Endodermal cell (in vitro differentiated cells): ENCODE data around the gene TMEM116. TPM values are rescaled to one million over a fixed set of nuclear protein-coding genes. Genes with fewer than 3 reads are reported as not detected.
"Not testable (repeated sequence)": the region's sequence is repeated elsewhere in the genome, so short reads cannot be mapped to it uniquely, and the experiment has no call there.

ENCODE experiments used
- DNase-seq: peaks from one replicate; pipeline ENCODE4 v3.0.0-alpha.2; 2017
- H3K27ac ChIP-seq: 2 replicates; pipeline ENCODE4 v1.5.1; 2013; ENCODE audit warnings: mild to moderate bottlenecking, low read depth, low read length, moderate library complexity
- H3K27me3 ChIP-seq: 2 replicates; pipeline ENCODE4 v1.6.1; 2013; ENCODE audit warnings: mild to moderate bottlenecking, low read length, moderate library complexity; ENCODE audit not compliant: insufficient read depth, control insufficient read depth, poor library complexity, severe bottlenecking
- H3K36me3 ChIP-seq: 2 replicates; pipeline ENCODE4 v1.7.0; 2013; ENCODE audit warnings: mild to moderate bottlenecking, low read length, moderate library complexity; ENCODE audit not compliant: control insufficient read depth, insufficient read depth
- H3K4me1 ChIP-seq: one replicate; pipeline ENCODE4 v1.7.0; 2013; ENCODE audit warnings: low read length; ENCODE audit not compliant: control insufficient read depth, insufficient read depth
- H3K4me3 ChIP-seq: 2 replicates; pipeline ENCODE4 v1.5.1; 2013; ENCODE audit warnings: mild to moderate bottlenecking, low read length, moderate library complexity
- H3K9ac ChIP-seq: 2 replicates; pipeline ENCODE4 v1.6.1; 2013; ENCODE audit warnings: mild to moderate bottlenecking, low read length, moderate library complexity; ENCODE audit not compliant: poor library complexity, severe bottlenecking; ENCODE audit errors: extremely low read depth
- H3K9me3 ChIP-seq: 2 replicates; pipeline ENCODE4 v1.6.1; 2013; ENCODE audit warnings: mild to moderate bottlenecking, low read length, moderate library complexity; ENCODE audit not compliant: control insufficient read depth
- H3K27ac Mint-ChIP-seq: 2 replicates; pipeline ENCODE4 v1.8.0; 2020; ENCODE audit warnings: mixed read lengths
- H3K27me3 Mint-ChIP-seq: 2 replicates; pipeline ENCODE4 v1.8.0; 2021; ENCODE audit warnings: mild to moderate bottlenecking, mixed read lengths; ENCODE audit not compliant: insufficient read depth
- H3K36me3 Mint-ChIP-seq: 2 replicates; pipeline ENCODE4 v1.8.0; 2020; ENCODE audit warnings: low read depth, mixed read lengths
- H3K4me1 Mint-ChIP-seq: 2 replicates; pipeline ENCODE4 v1.8.0; 2020; ENCODE audit warnings: mixed read lengths
- H3K4me3 Mint-ChIP-seq: 2 replicates; pipeline ENCODE4 v1.8.0; 2020; ENCODE audit warnings: mild to moderate bottlenecking, moderate library complexity, mixed read lengths
- H3K9me3 Mint-ChIP-seq: 2 replicates; pipeline ENCODE4 v1.8.0; 2020; ENCODE audit warnings: mild to moderate bottlenecking, mixed read lengths
- WGBS, 2 experiments: methylation state at CpG; one replicate each; pipeline versions ENCODE4 v1.1.5 to v1.1.7; 2013; ENCODE audit warnings: missing lambda C conversion rate in 2 of 2, mixed read lengths in 1 of 2; ENCODE audit not compliant: insufficient coverage in 1 of 2, insufficient read length in 1 of 2; 5-methylcytosine and 5-hydroxymethylcytosine counted together
- total RNA-seq, 2 donors: library from RNA; stranded (reverse); fragmentation: NEBNext Ultra II Directional in 1 of 2; extraction: Animal tissue kit (Norgen Biotek cat#: 25700) in 1 of 2; gene quantifications; 2 replicates in 1 of 2; 3 replicates in 1 of 2; pipeline ENCODE4 v1.2.1, GENCODE V29; 2021
- TF ChIP-seq, protein P1 (sequence below): fragments of 200-600 bp; sonication (generic); conservative IDR thresholded peaks from 2 replicates; pipeline ENCODE4 v1.5.0; 2021; ENCODE audit warnings: antibody characterized with exemption, mild to moderate bottlenecking

The TMEM116 gene
- total RNA-seq, 2 donors from 2014 or later: 13.1 to 17.0 TPM

DNA sequence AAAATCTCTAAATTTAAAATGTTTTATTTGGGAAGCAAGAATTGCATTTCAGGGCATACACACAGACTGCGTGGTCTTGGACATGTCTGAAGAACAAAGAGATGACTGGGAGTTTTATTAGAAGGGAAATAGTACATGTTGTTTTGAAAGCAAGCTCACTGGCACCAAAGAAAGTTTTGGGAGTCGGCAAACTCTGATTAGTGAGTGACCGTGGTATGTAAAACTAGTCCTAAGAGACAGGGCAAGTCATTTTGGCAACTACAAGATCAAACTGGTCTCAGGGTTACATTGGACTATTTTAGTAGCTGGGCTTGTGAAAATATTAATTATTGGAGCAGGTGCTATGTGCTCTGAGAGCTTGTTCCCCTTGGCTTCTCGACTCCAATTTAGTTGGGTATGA, 14.9 kb downstream of the TMEM116 start:
- Histone ChIP-seq H3K36me3 (peaks cover 3% of the 10 kb centered on the region), H3K4me1 (no peaks in the 10 kb centered on the region), H3K9ac (no peak overlapping the region), H3K4me3 (no peak overlapping the region), H3K9me3 (no peaks in the 10 kb centered on the region), H3K27ac (no peak overlapping the region), H3K27me3 (no peaks in the 10 kb centered on the region)
- no peak for DNase-seq
- no peaks in the 10 kb centered on the region for H3K27me3 Mint-ChIP-seq
- H3K36me3 Mint-ChIP-seq: peaks cover 9% of the 10 kb centered on the region
- no peaks in the 10 kb centered on the region for H3K9me3 Mint-ChIP-seq
- H3K27ac Mint-ChIP-seq: no peak overlapping the region
- no peaks in the 10 kb centered on the region for H3K4me1 Mint-ChIP-seq
- WGBS, 2 experiments: 93 to 97% methylated on average over 3 to 4 of the region's 4 CpGs
- H3K4me3 Mint-ChIP-seq: no peak overlapping the region
- TF ChIP-seq, protein P1, sequence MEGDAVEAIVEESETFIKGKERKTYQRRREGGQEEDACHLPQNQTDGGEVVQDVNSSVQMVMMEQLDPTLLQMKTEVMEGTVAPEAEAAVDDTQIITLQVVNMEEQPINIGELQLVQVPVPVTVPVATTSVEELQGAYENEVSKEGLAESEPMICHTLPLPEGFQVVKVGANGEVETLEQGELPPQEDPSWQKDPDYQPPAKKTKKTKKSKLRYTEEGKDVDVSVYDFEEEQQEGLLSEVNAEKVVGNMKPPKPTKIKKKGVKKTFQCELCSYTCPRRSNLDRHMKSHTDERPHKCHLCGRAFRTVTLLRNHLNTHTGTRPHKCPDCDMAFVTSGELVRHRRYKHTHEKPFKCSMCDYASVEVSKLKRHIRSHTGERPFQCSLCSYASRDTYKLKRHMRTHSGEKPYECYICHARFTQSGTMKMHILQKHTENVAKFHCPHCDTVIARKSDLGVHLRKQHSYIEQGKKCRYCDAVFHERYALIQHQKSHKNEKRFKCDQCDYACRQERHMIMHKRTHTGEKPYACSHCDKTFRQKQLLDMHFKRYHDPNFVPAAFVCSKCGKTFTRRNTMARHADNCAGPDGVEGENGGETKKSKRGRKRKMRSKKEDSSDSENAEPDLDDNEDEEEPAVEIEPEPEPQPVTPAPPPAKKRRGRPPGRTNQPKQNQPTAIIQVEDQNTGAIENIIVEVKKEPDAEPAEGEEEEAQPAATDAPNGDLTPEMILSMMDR: no peak

DNA sequence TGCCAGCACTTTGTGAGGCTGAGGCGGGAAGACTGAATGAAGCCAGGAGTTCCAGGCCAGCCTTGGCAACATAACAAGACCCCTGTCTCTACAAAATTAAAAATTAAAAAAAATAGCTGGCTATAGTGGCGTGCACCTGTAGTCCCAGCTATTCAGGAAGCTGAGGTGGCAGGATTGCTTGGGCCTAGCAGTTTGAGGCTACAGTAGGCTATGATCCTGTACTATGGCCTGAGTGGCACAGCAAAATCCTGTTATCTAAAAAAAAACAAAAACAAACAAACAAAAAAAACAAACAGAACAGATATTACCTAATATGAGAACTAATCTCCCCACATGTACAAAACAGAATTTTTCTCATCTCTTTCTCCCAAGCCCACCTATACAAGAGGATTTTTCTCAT, 15.7 kb downstream of the TMEM116 start:
- H3K9ac ChIP-seq: no peak overlapping the region
- no peak for DNase-seq
- peaks cover 3% of the 10 kb centered on the region for H3K36me3 Mint-ChIP-seq
- no peaks in the 10 kb centered on the region for H3K9me3 Mint-ChIP-seq
- no peak overlapping the region for H3K27ac Mint-ChIP-seq
- no peak overlapping the region for H3K4me3 Mint-ChIP-seq
- no peaks in the 10 kb centered on the region for H3K4me1 ChIP-seq
- no peaks in the 10 kb centered on the region for H3K9me3 ChIP-seq
- no peak overlapping the region for H3K27ac ChIP-seq
- no peaks in the 10 kb centered on the region for H3K4me1 Mint-ChIP-seq
- no peaks in the 10 kb centered on the region for H3K27me3 Mint-ChIP-seq
- H3K4me3 ChIP-seq: no peak overlapping the region
- WGBS, 2 experiments: 88% methylated on average over 2 of the region's 2 CpGs; no CpG with 5 or more reads in 1 of the 2 experiments
- TF ChIP-seq, protein P1: no peak
- H3K27me3 ChIP-seq: no peaks in the 10 kb centered on the region
- H3K36me3 ChIP-seq: no peaks in the 10 kb centered on the region

- Histone ChIP-seq H3K9ac (no peak overlapping the region), H3K4me3 (no peak overlapping the region), H3K27ac (no peak overlapping the region), H3K27me3 (no peaks in the 10 kb centered on the region), H3K36me3 (no peaks in the 10 kb centered on the region), H3K9me3 (no peaks in the 10 kb centered on the region), H3K4me1 (no peaks in the 10 kb centered on the region)
- Mint-ChIP-seq H3K4me3 (no peak overlapping the region), H3K36me3 (peaks cover 5% of the 10 kb centered on the region), H3K27ac (no peak overlapping the region), H3K9me3 (no peaks in the 10 kb centered on the region), H3K27me3 (no peaks in the 10 kb centered on the region), H3K4me1 (no peaks in the 10 kb centered on the region)
- TF ChIP-seq, protein P1: no peak
- 100% methylated on average over 1 of the region's 1 CpG; no CpG with 5 or more reads in 1 of the 2 experiments for WGBS, 2 experiments
- DNase-seq: no peak
Measured at GRCh38 chr12:111995782-111996480, 17.0 kb downstream of the TMEM116 start.

DNA sequence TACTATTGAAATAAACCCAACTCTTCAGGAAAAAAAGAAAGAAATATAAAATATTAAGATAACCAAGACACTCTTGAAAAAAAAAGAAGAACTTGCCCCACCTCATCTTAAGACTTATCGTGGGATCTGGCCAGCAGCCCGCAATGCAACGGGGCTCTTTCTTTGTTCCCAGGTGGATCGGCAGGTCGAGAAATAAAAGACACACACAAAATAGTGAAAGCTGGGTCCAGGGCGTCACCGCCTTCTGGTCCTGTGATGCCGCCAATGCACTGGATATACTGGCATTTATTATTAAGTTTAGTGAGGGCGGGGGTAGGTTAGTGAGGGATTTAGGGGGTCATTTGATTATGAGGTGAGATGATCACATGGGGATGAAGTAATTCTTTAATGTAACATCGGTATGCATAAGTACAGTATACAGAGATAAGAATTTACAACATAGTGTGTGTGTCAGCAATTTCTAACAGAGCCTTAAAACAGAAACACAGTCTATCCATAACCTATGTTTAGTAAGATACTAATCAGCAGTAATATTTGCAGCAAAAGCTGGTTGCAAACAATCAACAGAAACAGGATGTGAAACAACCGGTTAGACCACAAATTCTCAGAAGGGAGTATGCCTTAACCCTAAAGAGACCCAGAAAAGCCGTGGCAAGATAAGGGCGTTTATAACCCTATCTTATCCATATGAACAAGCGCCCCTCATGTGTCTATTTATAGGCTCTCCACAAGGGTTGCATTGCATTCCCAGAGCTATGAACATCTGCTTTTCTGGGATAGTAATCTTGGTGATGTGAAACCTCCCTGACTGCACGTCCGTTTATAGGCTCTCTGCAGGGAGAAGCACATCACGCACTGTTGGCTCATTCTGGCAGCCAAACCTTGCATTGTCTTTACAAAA, 18.5 kb downstream of the TMEM116 start:
- not testable (repeated sequence) for DNase-seq, H3K4me3 ChIP-seq, H3K27me3 Mint-ChIP-seq, H3K9me3 ChIP-seq, H3K36me3 ChIP-seq, H3K9ac ChIP-seq, H3K9me3 Mint-ChIP-seq, H3K4me1 Mint-ChIP-seq, H3K27ac Mint-ChIP-seq, H3K27ac ChIP-seq, H3K4me3 Mint-ChIP-seq, H3K27me3 ChIP-seq, H3K4me1 ChIP-seq
- H3K36me3 Mint-ChIP-seq: peaks cover 16% of the 10 kb centered on the region
- WGBS, 2 experiments: 93 to 95% methylated on average over 12 to 17 of the region's 17 CpGs
